HCT116 (cell line): Measurements from ENCODE around the gene ALOX15. TPM values are rescaled to one million over a fixed set of nuclear protein-coding genes. Genes with fewer than 3 reads are reported as not detected.
A peak's percentile ranks its signal among the peaks of the same experiment; 100 is the strongest.

Source experiments
- ATAC-seq: fragments of 200-7000 bp; cut with Tn5 transposase; 2 replicates; pipeline ENCODE4 v1.9.1; 2020; ENCODE audit warnings: mild to moderate bottlenecking, moderate library complexity
- BruUV-seq: library from RNA; stranded (reverse); fragments of 400-500 nt; replicated peaks from 2 replicates; lab custom pipeline; 2021; lab: Mats Ljungman, UMichigan
- CTCF ChIA-PET: fragments of 300-600 bp; sonication (Branson Sonifier 250); formaldehyde crosslinking; loops from one replicate; lab custom pipeline; 2021; ENCODE audit warnings: antibody characterized with exemption; lab: Charles Lee
- POLR2A ChIA-PET: fragments of 300-600, 350-600 bp; sonication (Branson Sonifier 250); formaldehyde crosslinking; loops from one replicate; lab custom pipeline; 2021; ENCODE audit warnings: antibody characterized with exemption; lab: Charles Lee
- RAD21 ChIA-PET, 2 experiments: fragments of 300-600 bp; sonication (Branson Sonifier 250); formaldehyde crosslinking; loops; one replicate each; lab custom pipeline; 2023; ENCODE audit warnings: low total read pairs in 2 of 2; ENCODE audit not compliant: uncharacterized antibody in 2 of 2, unreplicated experiment in 2 of 2, low non-redundant PET in 1 of 2; lab: Charles Lee
- DNase-seq: peaks from one replicate; pipeline ENCODE4 v3.0.0-alpha.2; 2010; ENCODE audit warnings: low read depth, low spot score
- H2AFZ ChIP-seq: fragments of 200-600 bp; shearing (Covaris generic), sonication (generic); 2 replicates; pipeline ENCODE4 v1.6.1; 2017; ENCODE audit warnings: low read depth, mixed run types, mixed read lengths, antibody characterized with exemption, low read length; ENCODE audit not compliant: poor library complexity, severe bottlenecking
- H3K27ac ChIP-seq: 2 replicates; pipeline ENCODE4 v1.5.1; 2012; ENCODE audit warnings: low read depth, low read length
- H3K27me3 ChIP-seq: fragments of 200-600 bp; sonication (generic); 2 replicates; pipeline ENCODE4 v1.6.1; 2016; ENCODE audit warnings: mixed run types, low read length, mixed read lengths; ENCODE audit not compliant: insufficient read depth
- H3K36me3 ChIP-seq, 2 experiments: fragments of 200-500 bp in 1 of 2; fragments of 200-600 bp in 1 of 2; sonication (Bioruptor generic) in 1 of 2; sonication (generic) in 1 of 2; 2 replicates each; pipeline versions ENCODE4 v1.5.1 to v1.6.1; 2014 to 2016; ENCODE audit warnings: low read length in 2 of 2, inconsistent platforms in 1 of 2, mixed read lengths in 1 of 2, mixed run types in 1 of 2; ENCODE audit not compliant: insufficient read depth in 2 of 2, control insufficient read depth in 1 of 2
- H3K4me1 ChIP-seq, 2 experiments: fragments of 200-600 bp in 1 of 2; sonication (generic) in 1 of 2; 2 replicates each; pipeline versions ENCODE4 v1.5.1 to v1.6.1; 2012 to 2017; ENCODE audit warnings: low read length in 2 of 2, inconsistent platforms in 1 of 2, mild to moderate bottlenecking in 1 of 2, mixed read lengths in 1 of 2, mixed run types in 1 of 2, moderate library complexity in 1 of 2; ENCODE audit not compliant: insufficient read depth in 2 of 2, control insufficient read depth in 1 of 2
- H3K4me2 ChIP-seq: fragments of 200-600 bp; sonication (generic); 2 replicates; pipeline ENCODE4 v1.6.1; 2017; ENCODE audit warnings: mixed run types, low read length, mixed read lengths
- H3K4me3 ChIP-seq, 2 experiments: fragments of 200-600 bp in 1 of 2; sonication (generic) in 1 of 2; replicated peaks in 1 of 2; 2 replicates each; pipeline ENCODE4 v1.5.1; 2011 to 2016; ENCODE audit warnings: low read length in 2 of 2, control low read depth in 1 of 2, low read depth in 1 of 2, mild to moderate bottlenecking in 1 of 2, mixed read lengths in 1 of 2, mixed run types in 1 of 2
- H3K79me2 ChIP-seq: fragments of 200-600 bp; sonication (generic); 2 replicates; pipeline ENCODE4 v1.6.1; 2017; ENCODE audit warnings: mild to moderate bottlenecking, mixed run types, low read length, moderate library complexity, mixed read lengths; ENCODE audit not compliant: insufficient read depth
- H3K9ac ChIP-seq: fragments of 200-600 bp; sonication (generic); 2 replicates; pipeline ENCODE4 v1.6.1; 2016; ENCODE audit warnings: low read length, mixed read lengths
- H3K9me2 ChIP-seq: fragments of 200-600 bp; sonication (generic), shearing (Covaris generic); 2 replicates; pipeline ENCODE4 v1.6.1; 2017; ENCODE audit warnings: mixed run types, mild to moderate bottlenecking, moderate library complexity; ENCODE audit not compliant: insufficient read depth
- H3K9me3 ChIP-seq, 2 experiments: fragments of 200-500 bp in 1 of 2; fragments of 200-600 bp in 1 of 2; sonication (Bioruptor generic) in 1 of 2; sonication (generic) in 1 of 2; 2 replicates each; pipeline ENCODE4 v1.6.1; 2014 to 2017; ENCODE audit warnings: low read length in 2 of 2, mixed read lengths in 2 of 2, inconsistent platforms in 1 of 2, low read depth in 1 of 2, mild to moderate bottlenecking in 1 of 2, mixed run types in 1 of 2, moderate library complexity in 1 of 2; ENCODE audit not compliant: control insufficient read depth in 1 of 2, insufficient read depth in 1 of 2
- H4K20me1 ChIP-seq: fragments of 200-600 bp; sonication (generic), shearing (Covaris generic); 2 replicates; pipeline ENCODE4 v1.6.1; 2017; ENCODE audit warnings: mixed run types, mild to moderate bottlenecking, moderate library complexity; ENCODE audit not compliant: insufficient read depth
- ATF3 ChIP-seq: IDR thresholded peaks from 2 replicates; pipeline ENCODE4 v1.6.1; 2012
- CEBPB ChIP-seq: IDR thresholded peaks from 2 replicates; pipeline ENCODE4 v1.6.1; 2012; ENCODE audit warnings: low read depth
- ELF1 ChIP-seq: IDR thresholded peaks from 2 replicates; pipeline ENCODE4 v1.6.1; 2012; ENCODE audit warnings: low read depth, borderline replicate concordance
- EZH2 ChIP-seq: fragments of 200-600 bp; sonication (generic); IDR thresholded peaks from 2 replicates; pipeline ENCODE4 v1.6.1; 2017; ENCODE audit warnings: antibody characterized with exemption, mixed run types
- EZH2phosphoT487 ChIP-seq: fragments of 200-600 bp; IDR thresholded peaks from 2 replicates; pipeline ENCODE4 v1.6.1; 2018; ENCODE audit warnings: antibody characterized with exemption, borderline replicate concordance
- FOSL1 ChIP-seq: IDR thresholded peaks from 2 replicates; pipeline ENCODE4 v1.6.1; 2012; ENCODE audit warnings: low read depth
- JUND ChIP-seq: IDR thresholded peaks from 2 replicates; pipeline ENCODE4 v1.6.1; 2012
- POLR2A ChIP-seq: IDR thresholded peaks from 2 replicates; pipeline ENCODE4 v1.7.0; 2011; ENCODE audit warnings: borderline replicate concordance; ENCODE audit not compliant: insufficient read depth, insufficient read length; ENCODE audit errors: extremely low read depth
- POLR2AphosphoS5 ChIP-seq: IDR thresholded peaks from 2 replicates; pipeline ENCODE4 v1.6.1; 2011; ENCODE audit warnings: mild to moderate bottlenecking, low read depth, low read length, moderate library complexity
- REST ChIP-seq: IDR thresholded peaks from 2 replicates; pipeline ENCODE4 v1.6.1; 2012; ENCODE audit warnings: low read depth
- SIN3A ChIP-seq: IDR thresholded peaks from 2 replicates; pipeline ENCODE4 v1.6.1; 2012; ENCODE audit warnings: low read depth
- SP1 ChIP-seq: IDR thresholded peaks from 2 replicates; pipeline ENCODE4 v1.6.1; 2012; ENCODE audit warnings: low read depth
- SRF ChIP-seq: IDR thresholded peaks from 2 replicates; pipeline ENCODE4 v1.6.1; 2012; ENCODE audit warnings: low read depth
- TCF7L2 ChIP-seq: IDR thresholded peaks from 2 replicates; pipeline ENCODE4 v1.7.0; 2011; ENCODE audit warnings: borderline replicate concordance, inconsistent platforms; ENCODE audit not compliant: insufficient read depth, insufficient read length; ENCODE audit errors: extremely low read depth
- YY1 ChIP-seq: IDR thresholded peaks from 2 replicates; pipeline ENCODE4 v1.6.1; 2011; ENCODE audit warnings: low read length, low read depth, moderate library complexity, mild to moderate bottlenecking; ENCODE audit not compliant: insufficient replicate concordance; ENCODE audit errors: extremely low read depth
- ZBTB33 ChIP-seq: IDR thresholded peaks from 2 replicates; pipeline ENCODE4 v1.6.1; 2011; ENCODE audit warnings: mild to moderate bottlenecking, low read length, moderate library complexity; ENCODE audit not compliant: insufficient replicate concordance; ENCODE audit errors: extremely low read depth
- ZFX ChIP-seq: fragments of 450-650 bp; IDR thresholded peaks from 2 replicates; pipeline ENCODE4 v1.6.1; 2017
- intact Hi-C: fragments of 100-400 bp; cut with micrococcal nuclease; formaldehyde crosslinking; loops from 2 replicates; pipeline ENCODE4 v1.10.0; 2022
- total RNA-seq: library from RNA; stranded (reverse); gene quantifications from one replicate; pipeline ENCODE4 v1.2.1, GENCODE V29; 2021; ENCODE audit not compliant: unreplicated experiment

The ALOX15 gene
- total RNA-seq, 1 experiment from 2014 or later, result 0.57 TPM

- TF ChIP-seq ZBTB33 (no peak), SRF (no peak), POLR2AphosphoS5 (no peak), TCF7L2 (no peak), POLR2A (no peak), EZH2 (no peak), SP1 (no peak), YY1 (no peak), ATF3 (no peak), CEBPB (no peak), FOSL1 (no peak), ELF1 (no peak), EZH2phosphoT487 (no peak), SIN3A (no peak), ZFX (no peak), REST (no peak), JUND (no peak)
- no peaks in the 10 kb centered on the region for H3K9me3 ChIP-seq
- peaks cover 3% of the 10 kb centered on the region; the same call in 1 of the 2 replicates for H3K27me3 ChIP-seq
- no peak overlapping the region for H3K9ac ChIP-seq
- BruUV-seq, result no TSS peak
- H4K20me1 ChIP-seq, result no peaks in the 10 kb centered on the region
- ATAC-seq (peak; percentile 71), DNase-seq (no peak)
- ChIA-PET RAD21 (no interaction called here), CTCF (interaction anchor here (0.7 kb wide), 2 partner anchors 19 to 25 kb away, joined by 4 read pairs; no protein-coding TSS in a partner anchor), POLR2A (no interaction called here)
- H3K36me3 ChIP-seq, result no peaks in the 10 kb centered on the region
- no peaks in the 10 kb centered on the region for H3K9me2 ChIP-seq
- H3K4me2 ChIP-seq, result peak overlapping the region; percentile 17; the same call in 1 of the 2 replicates
- H3K27ac ChIP-seq, result no peak overlapping the region
- no peaks in the 10 kb centered on the region for H3K79me2 ChIP-seq
- intact Hi-C loops, result no loop called here
- no peak overlapping the region for H3K4me3 ChIP-seq
- H2AFZ ChIP-seq, result no peak overlapping the region
- H3K4me1 ChIP-seq, result peaks cover 3 to 9% of the 10 kb centered on the region in 2 experiments
Observed at GRCh38 chr17:4591529-4591928, 49.9 kb downstream of the ALOX15 start.
